HepG2 (cell line): ENCODE data around the gene IFT52. TPM values are rescaled to one million over a fixed set of nuclear protein-coding genes. Genes with fewer than 3 reads are reported as not detected.

Source experiments
- ARNTL ChIP-seq: sonication (generic); formaldehyde crosslinking; IDR thresholded peaks from 2 replicates; pipeline ENCODE4 v1.4.0; 2020; ENCODE audit warnings: mild to moderate bottlenecking, missing genetic modification reagents
- FOSL2 ChIP-seq: sonication (generic); formaldehyde crosslinking; IDR thresholded peaks from 2 replicates; pipeline ENCODE4 v1.4.0; 2020; ENCODE audit warnings: missing genetic modification reagents
- HDAC1 ChIP-seq: sonication (generic); formaldehyde crosslinking; IDR thresholded peaks from 2 replicates; pipeline ENCODE4 v1.5.1; 2020; ENCODE audit warnings: mild to moderate bottlenecking, missing genetic modification reagents
- HMG20A ChIP-seq: IDR thresholded peaks from 2 replicates; pipeline ENCODE4 v1.6.1; 2016; ENCODE audit warnings: borderline replicate concordance
- HOXA5 ChIP-seq: sonication (generic); formaldehyde crosslinking; IDR thresholded peaks from 2 replicates; pipeline ENCODE4 v1.4.0; 2020; ENCODE audit warnings: missing genetic modification reagents
- MXI1 ChIP-seq: IDR thresholded peaks from 3 replicates; pipeline ENCODE4 v1.6.1; 2012; ENCODE audit warnings: low read depth, low read length, inconsistent platforms, borderline replicate concordance
- NR2F6 ChIP-seq, 2 experiments: IDR thresholded peaks; 2 replicates each; pipeline ENCODE4 v1.6.1; 2016; ENCODE audit warnings: antibody characterized with exemption in 1 of 2, mild to moderate bottlenecking in 1 of 2
- REST ChIP-seq, 2 experiments: IDR thresholded peaks; 2 replicates each; pipeline ENCODE4 v1.6.1; 2011 to 2012; ENCODE audit warnings: low read length in 2 of 2, borderline replicate concordance in 1 of 2, low read depth in 1 of 2, mild to moderate bottlenecking in 1 of 2, moderate library complexity in 1 of 2
- RXRA ChIP-seq: sonication (generic); formaldehyde crosslinking; IDR thresholded peaks from 2 replicates; pipeline ENCODE4 v1.5.1; 2020; ENCODE audit warnings: missing genetic modification reagents
- SIX4 ChIP-seq: sonication (generic); formaldehyde crosslinking; IDR thresholded peaks from 2 replicates; pipeline ENCODE4 v1.4.0; 2020; ENCODE audit warnings: missing genetic modification reagents
- SOX13 ChIP-seq, 3 experiments: fragments of 450-650 bp in 1 of 3; sonication (generic) in 1 of 3; formaldehyde crosslinking in 1 of 3; IDR thresholded peaks in 2 of 3; conservative IDR thresholded peaks in 1 of 3; 2 replicates each; pipeline versions ENCODE4 v1.5.0 to v1.6.1; 2016 to 2020; ENCODE audit warnings: antibody characterized with exemption in 1 of 3, mild to moderate bottlenecking in 1 of 3, missing compliant biosample characterization in 1 of 3, missing genetic modification reagents in 1 of 3, moderate library complexity in 1 of 3
- SRF ChIP-seq: IDR thresholded peaks from 2 replicates; pipeline ENCODE4 v1.6.1; 2011; ENCODE audit warnings: mild to moderate bottlenecking, low read depth, low read length, moderate library complexity
- ZBTB2 ChIP-seq: sonication (generic); formaldehyde crosslinking; IDR thresholded peaks from 2 replicates; pipeline ENCODE4 v1.8.0; 2022; ENCODE audit warnings: low read depth, missing genetic modification reagents
- ZNF253 ChIP-seq: sonication (generic); formaldehyde crosslinking; IDR thresholded peaks from 2 replicates; pipeline ENCODE4 v1.8.0; 2022; ENCODE audit warnings: mild to moderate bottlenecking, missing genetic modification reagents, borderline replicate concordance
- ZNF362 ChIP-seq: sonication (generic); formaldehyde crosslinking; IDR thresholded peaks from 2 replicates; pipeline ENCODE4 v1.4.0; 2020; ENCODE audit warnings: missing genetic modification reagents, mild to moderate bottlenecking, borderline replicate concordance
- ZNF430 ChIP-seq: sonication (generic); formaldehyde crosslinking; IDR thresholded peaks from 2 replicates; pipeline ENCODE4 v1.9.0; 2021; ENCODE audit warnings: mild to moderate bottlenecking, missing genetic modification reagents
- ZNF788 ChIP-seq: sonication (generic); formaldehyde crosslinking; IDR thresholded peaks from 2 replicates; pipeline ENCODE4 v1.5.0; 2020; ENCODE audit warnings: mild to moderate bottlenecking, missing genetic modification reagents, borderline replicate concordance
- ZSCAN12 ChIP-seq: sonication (generic); formaldehyde crosslinking; IDR thresholded peaks from 2 replicates; pipeline ENCODE4 v1.9.0; 2021; ENCODE audit warnings: mild to moderate bottlenecking, missing genetic modification reagents
- ZSCAN31 ChIP-seq: sonication (generic); formaldehyde crosslinking; IDR thresholded peaks from 2 replicates; pipeline ENCODE4 v1.5.0; 2020; ENCODE audit warnings: low read depth, mild to moderate bottlenecking, missing genetic modification reagents
- ZSCAN5A ChIP-seq: sonication (generic); formaldehyde crosslinking; IDR thresholded peaks from 2 replicates; pipeline ENCODE4 v1.8.0; 2022; ENCODE audit warnings: mild to moderate bottlenecking, missing genetic modification reagents, borderline replicate concordance
- polyA plus RNA-seq, 8 experiments: library from polyadenylated mRNA; depleted of rRNA in 3 of 8; stranded (reverse) in 7 of 8; unstranded in 1 of 8; fragments of >200 nt; fragmentation: Illumina TruSeq in 4 of 8; extraction: Trizol in 4 of 8; gene quantifications; 2 replicates each; pipeline versions ENCODE4 v1.2.1 to v1.2.3, GENCODE V29; 2011 to 2016; ENCODE audit warnings: low read depth in 4 of 8, missing spikeins in 1 of 8, mixed read lengths in 1 of 8; ENCODE audit not compliant: insufficient read depth in 1 of 8
- total RNA-seq, 5 experiments: library from RNA; depleted of rRNA; stranded (reverse); fragments of >200 nt; fragmentation: Illumina TruSeq; extraction: Trizol; gene quantifications; 2 replicates each; pipeline ENCODE4 v1.2.3, GENCODE V29; 2016; ENCODE audit warnings: low read depth in 1 of 5

The IFT52 gene
- total and polyA plus RNA-seq, 2 of the 13 experiments (the other 11 are each of a cell fraction or from before 2014, with no cell fraction given): 48.0 to 64.0 TPM

- TF ChIP-seq ZSCAN5A (CRISPR knock-in tag) (0 out of 2 replicates have a peak, but pooled peaks have one; percentile 32), ZNF430 (CRISPR knock-in tag) (peak; percentile 49), RXRA (CRISPR knock-in tag) (peak; percentile 64; the same call in 1 of the 2 replicates), FOSL2 (CRISPR knock-in tag) (no peak), HMG20A (no peak), ARNTL (peak; percentile 50; the same call in 1 of the 2 replicates), REST (IDR thresholded peaks at IDR 0.05; ENCODE audit: borderline replicate concordance in 1 of 2, low read depth in 1 of 2, low read length in 2 of 2) (no peak), ZNF362 (CRISPR knock-in tag) (0 out of 2 replicates have a peak, but pooled peaks have one; percentile 17), MXI1 (peak; percentile 98), ZNF788 (CRISPR knock-in tag) (peak; percentile 74; the same call in 1 of the 2 replicates), ZSCAN31 (CRISPR knock-in tag) (0 out of 2 replicates have a peak, but pooled peaks have one; percentile 32), HDAC1 (CRISPR knock-in tag) (peak; percentile 96), HOXA5 (CRISPR knock-in tag) (peak; percentile 15; the same call in 1 of the 2 replicates), ZNF253 (CRISPR knock-in tag) (0 out of 2 replicates have a peak, but pooled peaks have one; percentile 77), ZBTB2 (CRISPR knock-in tag) (peak; percentile 40; the same call in 1 of the 2 replicates), ZSCAN12 (CRISPR knock-in tag) (no peak), SOX13 (IDR thresholded peaks at IDR 0.05) (no peak), SOX13 (CRISPR knock-in tag; conservative IDR thresholded peaks at IDR 0.05 in 1 of 2, IDR thresholded peaks at IDR 0.05 in 1 of 2) (peak in 1 of 2 experiments; percentile 28; a peak in 1 of 4 replicates), NR2F6 (IDR thresholded peaks at IDR 0.05) (no peak), NR2F6 (CRISPR knock-in tag; IDR thresholded peaks at IDR 0.05) (no peak; the same call in 1 of the 2 replicates), SIX4 (CRISPR knock-in tag) (no peak), SRF (no peak)
Measured at GRCh38 chr20:43666376-43667328, 75.9 kb downstream of the IFT52 start, which contains the start of gene MYBL2 (continued).
